Suppressor macrophage treated with lipopolysaccharide for 4 hours (primary cell): Measurements from ENCODE around the gene AMPD1.

Experiments used
- DNase-seq: peaks from one replicate; pipeline ENCODE4 v3.0.0-alpha.2; 2020

The AMPD1 gene

GRCh38 chr1:114694540-114695310 is 621 bp downstream of the AMPD1 start:
- no peak for DNase-seq

- DNase-seq: no peak
Measured at GRCh38 chr1:114692947-114693346, 2.4 kb downstream of the AMPD1 start.

GRCh38 chr1:114691061-114691460 is 4.3 kb downstream of the AMPD1 start:
- DNase-seq: no peak

GRCh38 chr1:114690148-114690547 is 5.2 kb downstream of the AMPD1 start:
- peak; percentile 14 for DNase-seq

GRCh38 chr1:114688526-114688925 is 6.8 kb downstream of the AMPD1 start:
- no peak for DNase-seq

GRCh38 chr1:114685851-114686250 is 9.5 kb downstream of the AMPD1 start:
- DNase-seq: no peak

GRCh38 chr1:114677691-114678090 is 17.7 kb downstream of the AMPD1 start:
- DNase-seq: no peak

- DNase-seq: no peak
Measured at GRCh38 chr1:114676115-114676514, 19.2 kb downstream of the AMPD1 start.

GRCh38 chr1:114671939-114672275 is 23.4 kb downstream of the AMPD1 start:
- DNase-seq: no peak

GRCh38 chr1:114671011-114671938 is 24.1 kb downstream of the AMPD1 start:
- peak; percentile 2 for DNase-seq

GRCh38 chr1:114670083-114671010 is 25.0 kb downstream of the AMPD1 start:
- DNase-seq: peak; percentile 94

- no peak for DNase-seq
Measured at GRCh38 chr1:114669562-114670082, 25.7 kb downstream of the AMPD1 start, which contains the start of gene DENND2C. TSS of gene DENND2C (minus strand) at chr1:114670049. CDS start at chr1:114625984, 44,065 bp downstream.

- peak; percentile 7 for DNase-seq
Measured at GRCh38 chr1:114668784-114669561, 26.4 kb downstream of the AMPD1 start.

- DNase-seq: no peak
Measured at GRCh38 chr1:114668373-114668772, 27.0 kb downstream of the AMPD1 start.

GRCh38 chr1:114666954-114667353 is 28.4 kb downstream of the AMPD1 start:
- DNase-seq: no peak

- no peak for DNase-seq
Measured at GRCh38 chr1:114660238-114660637, 35.1 kb downstream of the AMPD1 start.

- no peak for DNase-seq
Measured at GRCh38 chr1:114651893-114652292, 43.5 kb downstream of the AMPD1 start.

- no peak for DNase-seq
Measured at GRCh38 chr1:114648503-114648902, 46.8 kb downstream of the AMPD1 start.

GRCh38 chr1:114641377-114641776 is 54.0 kb downstream of the AMPD1 start:
- no peak for DNase-seq

GRCh38 chr1:114638910-114639309 is 56.4 kb downstream of the AMPD1 start:
- no peak for DNase-seq

GRCh38 chr1:114632427-114632826 is 62.9 kb downstream of the AMPD1 start:
- DNase-seq: no peak

- DNase-seq: no peak
Measured at GRCh38 chr1:114627107-114627506, 68.2 kb downstream of the AMPD1 start.
